ENCODE data around the gene CPNE2.

DNA sequence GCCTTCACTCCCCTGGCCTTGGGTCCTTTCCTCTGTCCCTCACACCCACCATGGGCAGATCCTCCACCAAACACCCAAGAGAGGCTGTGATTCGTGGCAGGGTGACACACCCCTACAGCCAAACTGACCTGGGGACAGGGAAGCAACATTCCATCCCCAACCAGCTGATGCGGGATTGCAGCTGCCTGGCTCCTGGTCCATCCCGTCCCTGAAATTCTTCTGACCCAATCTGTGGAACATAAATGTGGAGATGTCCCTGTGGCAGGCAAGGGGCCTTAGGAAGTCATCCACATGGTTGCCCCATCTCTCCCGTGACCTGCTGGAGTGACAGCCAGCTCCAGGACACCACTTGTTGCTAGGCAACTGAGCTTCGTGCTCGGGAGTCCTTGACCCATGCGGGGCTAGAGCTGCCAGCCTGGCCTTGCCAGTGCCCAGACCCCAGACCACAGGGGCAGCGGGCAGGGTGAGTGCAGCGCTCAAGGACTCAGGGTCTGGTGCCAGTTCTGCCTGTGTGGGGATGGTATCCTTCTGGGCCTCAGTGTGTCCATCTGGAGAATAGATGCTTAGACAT is 34.0 kb upstream of the CPNE2 start:
- no peak for TF ChIP-seq POLR2A (IDR thresholded peaks at IDR 0.05)
- TF ChIP-seq, protein P1, sequence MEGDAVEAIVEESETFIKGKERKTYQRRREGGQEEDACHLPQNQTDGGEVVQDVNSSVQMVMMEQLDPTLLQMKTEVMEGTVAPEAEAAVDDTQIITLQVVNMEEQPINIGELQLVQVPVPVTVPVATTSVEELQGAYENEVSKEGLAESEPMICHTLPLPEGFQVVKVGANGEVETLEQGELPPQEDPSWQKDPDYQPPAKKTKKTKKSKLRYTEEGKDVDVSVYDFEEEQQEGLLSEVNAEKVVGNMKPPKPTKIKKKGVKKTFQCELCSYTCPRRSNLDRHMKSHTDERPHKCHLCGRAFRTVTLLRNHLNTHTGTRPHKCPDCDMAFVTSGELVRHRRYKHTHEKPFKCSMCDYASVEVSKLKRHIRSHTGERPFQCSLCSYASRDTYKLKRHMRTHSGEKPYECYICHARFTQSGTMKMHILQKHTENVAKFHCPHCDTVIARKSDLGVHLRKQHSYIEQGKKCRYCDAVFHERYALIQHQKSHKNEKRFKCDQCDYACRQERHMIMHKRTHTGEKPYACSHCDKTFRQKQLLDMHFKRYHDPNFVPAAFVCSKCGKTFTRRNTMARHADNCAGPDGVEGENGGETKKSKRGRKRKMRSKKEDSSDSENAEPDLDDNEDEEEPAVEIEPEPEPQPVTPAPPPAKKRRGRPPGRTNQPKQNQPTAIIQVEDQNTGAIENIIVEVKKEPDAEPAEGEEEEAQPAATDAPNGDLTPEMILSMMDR (IDR thresholded peaks at IDR 0.05) = no peak

All from uterus (tissue), 2 donors.